Colonic mucosa (tissue), 4 donors: Measurements from ENCODE around the gene SHMT1. TPM values are rescaled to one million over a fixed set of nuclear protein-coding genes. Genes with fewer than 3 reads are reported as not detected.

Experiments used
- DNase-seq: peaks from one replicate; pipeline ENCODE4 v3.0.0-alpha.2; 2020
- H3K27ac ChIP-seq: fragments of 200-600 bp; one replicate; pipeline ENCODE4 v1.8.0; 2021
- H3K27me3 ChIP-seq: fragments of 200-600 bp; one replicate; pipeline ENCODE4 v1.8.0; 2021
- H3K36me3 ChIP-seq: fragments of 200-600 bp; one replicate; pipeline ENCODE4 v1.8.0; 2021
- H3K4me1 ChIP-seq: fragments of 200-600 bp; one replicate; pipeline ENCODE4 v1.8.0; 2021; ENCODE audit warnings: mild to moderate bottlenecking
- H3K4me3 ChIP-seq: fragments of 200-600 bp; one replicate; pipeline ENCODE4 v1.8.0; 2021
- H3K9ac ChIP-seq, 2 donors: one replicate each; pipeline ENCODE4 v1.7.0; 2013; ENCODE audit warnings: control low read depth in 2 of 2, low read depth in 2 of 2, low read length in 2 of 2
- H3K9me3 ChIP-seq: fragments of 200-600 bp; one replicate; pipeline ENCODE4 v1.8.0; 2021
- intact Hi-C: fragments of 100-400 bp; cut with DNase I; formaldehyde crosslinking; loops from one replicate; pipeline ENCODE4 v1.14.1; 2022
- total RNA-seq, 2 donors: library from RNA; stranded (reverse); fragmentation: NEBNext Ultra II Directional in 1 of 2; extraction: Animal tissue kit (Norgen Biotek cat#: 25700) in 1 of 2; gene quantifications; one replicate each; pipeline ENCODE4 v1.2.1, GENCODE V29; 2021
- TF ChIP-seq, protein P1 (sequence below): fragments of 200-600 bp; IDR thresholded peaks from one replicate; pipeline ENCODE4 v1.8.0; 2022; ENCODE audit warnings: antibody characterized with exemption, mild to moderate bottlenecking
- donor health status: healthy.
- donor health status: DM: no; HTN: no; CAD: no.
- donor health status: DM: no; HTN: no; CAD: no.

The SHMT1 gene
- total RNA-seq, 2 donors from 2014 or later: 41.4 to 58.0 TPM

DNA sequence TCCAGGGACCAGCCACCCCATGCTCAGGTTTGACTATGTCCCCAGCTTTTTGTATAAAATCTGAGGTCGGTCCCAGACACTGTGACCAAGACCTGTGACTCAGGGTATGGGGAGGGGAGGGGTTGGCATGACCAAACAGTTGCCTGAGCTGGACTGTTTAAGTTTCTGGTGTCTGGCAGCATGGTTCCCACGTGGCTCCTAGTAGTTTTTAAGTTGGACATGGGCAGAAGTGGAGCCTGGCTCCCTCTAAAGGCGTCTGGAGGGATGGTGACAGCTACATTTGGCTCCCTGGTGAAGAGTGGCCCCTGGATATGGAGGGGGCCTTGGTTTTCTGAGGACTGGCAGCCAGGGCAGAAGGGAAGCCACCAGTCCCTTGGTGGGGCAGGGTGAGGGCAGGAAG lies 40.3 kb downstream of the SHMT1 start:
- Histone ChIP-seq H3K27me3 (no peaks in the 10 kb centered on the region), H3K4me1 (peaks cover 17% of the 10 kb centered on the region), H3K27ac (no peak overlapping the region), H3K9ac (no peak overlapping the region), H3K36me3 (peaks cover 4% of the 10 kb centered on the region), H3K9me3 (no peaks in the 10 kb centered on the region), H3K4me3 (no peak overlapping the region)
- DNase-seq: no peak
- intact Hi-C loops: no loop called here
- TF ChIP-seq, protein P1, sequence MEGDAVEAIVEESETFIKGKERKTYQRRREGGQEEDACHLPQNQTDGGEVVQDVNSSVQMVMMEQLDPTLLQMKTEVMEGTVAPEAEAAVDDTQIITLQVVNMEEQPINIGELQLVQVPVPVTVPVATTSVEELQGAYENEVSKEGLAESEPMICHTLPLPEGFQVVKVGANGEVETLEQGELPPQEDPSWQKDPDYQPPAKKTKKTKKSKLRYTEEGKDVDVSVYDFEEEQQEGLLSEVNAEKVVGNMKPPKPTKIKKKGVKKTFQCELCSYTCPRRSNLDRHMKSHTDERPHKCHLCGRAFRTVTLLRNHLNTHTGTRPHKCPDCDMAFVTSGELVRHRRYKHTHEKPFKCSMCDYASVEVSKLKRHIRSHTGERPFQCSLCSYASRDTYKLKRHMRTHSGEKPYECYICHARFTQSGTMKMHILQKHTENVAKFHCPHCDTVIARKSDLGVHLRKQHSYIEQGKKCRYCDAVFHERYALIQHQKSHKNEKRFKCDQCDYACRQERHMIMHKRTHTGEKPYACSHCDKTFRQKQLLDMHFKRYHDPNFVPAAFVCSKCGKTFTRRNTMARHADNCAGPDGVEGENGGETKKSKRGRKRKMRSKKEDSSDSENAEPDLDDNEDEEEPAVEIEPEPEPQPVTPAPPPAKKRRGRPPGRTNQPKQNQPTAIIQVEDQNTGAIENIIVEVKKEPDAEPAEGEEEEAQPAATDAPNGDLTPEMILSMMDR: no peak

DNA sequence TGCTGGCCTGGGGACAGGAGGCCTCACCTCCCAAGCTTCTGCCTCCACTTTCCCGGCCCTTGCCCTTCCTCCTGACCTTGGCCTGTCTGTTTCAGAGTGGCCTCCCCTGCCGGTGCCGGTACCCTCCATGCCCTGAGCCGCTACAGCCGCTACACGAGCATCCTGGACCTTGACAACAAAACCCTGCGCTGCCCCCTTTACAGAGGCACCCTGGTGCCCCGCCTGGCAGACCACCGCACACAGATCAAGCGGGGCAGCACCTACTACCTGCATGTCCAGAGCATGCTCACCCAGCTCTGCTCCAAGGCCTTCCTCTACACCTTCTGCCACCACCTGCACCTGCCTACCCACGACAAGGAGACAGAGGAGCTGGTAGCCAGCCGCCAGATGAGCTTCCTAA lies 40.8 kb downstream of the SHMT1 start:
- TF ChIP-seq, protein P1: no peak
- no peak overlapping the region for H3K27ac ChIP-seq
- DNase-seq: no peak
- no peaks in the 10 kb centered on the region for H3K9me3 ChIP-seq
- intact Hi-C loops: no loop called here
- no peak overlapping the region for H3K4me3 ChIP-seq
- no peak overlapping the region for H3K9ac ChIP-seq
- H3K4me1 ChIP-seq: peaks cover 22% of the 10 kb centered on the region
- no peaks in the 10 kb centered on the region for H3K27me3 ChIP-seq
- peaks cover 8% of the 10 kb centered on the region for H3K36me3 ChIP-seq

DNA sequence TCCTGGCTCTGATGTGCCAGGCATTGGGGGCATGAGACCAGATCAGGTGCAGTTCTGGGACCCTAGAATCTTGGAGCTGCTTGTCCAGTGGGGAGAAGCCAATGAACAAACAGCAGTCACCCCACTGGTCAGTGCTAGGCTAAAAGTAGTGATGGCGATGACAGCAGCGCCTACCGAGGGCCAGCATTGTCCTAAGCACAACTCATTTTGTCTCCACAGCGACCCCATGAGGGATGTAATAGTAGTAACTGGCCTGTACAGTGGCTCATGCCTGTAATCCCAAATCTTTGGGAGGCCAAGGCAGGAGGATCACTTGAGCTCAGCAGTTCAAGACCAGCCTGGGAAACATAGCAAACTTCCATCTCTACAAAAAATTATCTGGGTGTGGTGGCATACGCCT lies 42.0 kb downstream of the SHMT1 start:
- Histone ChIP-seq H3K9ac (no peak overlapping the region), H3K9me3 (no peaks in the 10 kb centered on the region), H3K27ac (no peak overlapping the region), H3K4me3 (no peak overlapping the region), H3K36me3 (peaks cover 8% of the 10 kb centered on the region), H3K4me1 (peaks cover 30% of the 10 kb centered on the region), H3K27me3 (no peaks in the 10 kb centered on the region)
- TF ChIP-seq, protein P1: no peak
- intact Hi-C loops: no loop called here
- DNase-seq: no peak

DNA sequence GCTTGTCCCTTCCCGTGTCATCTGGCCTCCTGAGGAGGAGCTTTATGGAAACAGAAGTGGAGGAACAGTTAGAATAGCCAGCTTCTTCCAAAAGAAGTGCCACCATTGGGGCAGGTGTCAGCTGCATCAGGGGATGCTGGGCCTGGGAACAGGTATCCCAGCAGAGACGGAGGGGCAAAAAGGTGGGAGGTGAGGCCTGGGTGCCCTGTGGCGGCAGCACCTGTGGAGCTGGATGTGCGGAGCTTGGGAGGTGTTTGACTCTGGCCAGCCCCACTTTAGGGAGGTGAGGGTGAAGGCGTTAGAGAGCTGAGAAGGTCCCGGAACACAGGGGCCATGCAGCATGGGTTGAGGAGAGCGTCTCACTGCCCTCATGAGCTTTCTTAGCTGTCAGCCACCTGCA lies 43.0 kb downstream of the SHMT1 start:
- H3K4me1 ChIP-seq: peaks cover 37% of the 10 kb centered on the region
- H3K27ac ChIP-seq: no peak overlapping the region
- no peak overlapping the region for H3K4me3 ChIP-seq
- no peaks in the 10 kb centered on the region for H3K9me3 ChIP-seq
- peaks cover 8% of the 10 kb centered on the region for H3K36me3 ChIP-seq
- H3K9ac ChIP-seq: no peak overlapping the region
- no peak for DNase-seq
- H3K27me3 ChIP-seq: no peaks in the 10 kb centered on the region
- TF ChIP-seq, protein P1: no peak
- intact Hi-C loops: no loop called here

DNA sequence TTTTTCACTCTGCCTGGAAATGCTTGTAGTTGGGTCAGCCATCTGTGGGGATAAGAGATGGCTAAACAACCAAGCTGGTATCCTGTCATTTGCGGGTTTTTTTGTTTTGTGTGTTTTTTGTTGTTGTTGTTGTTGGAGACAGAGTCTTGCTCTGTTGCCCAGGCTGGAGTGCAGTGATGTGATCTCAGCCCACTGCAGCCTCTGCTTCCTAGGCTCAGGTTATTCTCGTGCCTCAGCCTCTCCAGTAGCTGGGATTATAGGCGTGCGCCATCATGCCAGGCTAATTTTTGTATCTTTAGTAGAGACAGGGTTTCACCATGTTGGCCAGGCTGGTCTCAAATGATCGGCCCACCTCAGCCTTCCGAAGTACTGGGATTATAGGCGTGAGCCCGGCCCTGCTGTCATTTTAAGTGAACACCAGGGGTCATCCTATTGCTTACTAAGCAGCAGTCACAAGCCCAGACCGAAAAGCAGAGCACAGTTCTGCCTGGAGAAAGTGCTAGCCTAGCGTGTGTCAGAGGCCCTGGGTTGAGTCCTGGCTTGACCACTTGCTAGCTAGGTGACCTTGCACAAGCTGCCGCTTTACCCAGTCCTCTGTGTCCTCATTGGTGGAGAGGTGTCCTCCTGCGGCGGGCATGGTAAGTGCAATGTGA lies 43.6 kb downstream of the SHMT1 start:
- no peaks in the 10 kb centered on the region for H3K9me3 ChIP-seq
- H3K9ac ChIP-seq: no peak overlapping the region
- no peak overlapping the region for H3K4me3 ChIP-seq
- no peaks in the 10 kb centered on the region for H3K27me3 ChIP-seq
- peaks cover 37% of the 10 kb centered on the region for H3K4me1 ChIP-seq
- DNase-seq: no peak
- intact Hi-C loops: loop anchor here (5.0 kb wide), 1 partner anchor 72 kb away; no protein-coding TSS in a partner anchor
- TF ChIP-seq, protein P1: no peak
- H3K36me3 ChIP-seq: peaks cover 8% of the 10 kb centered on the region
- no peak overlapping the region for H3K27ac ChIP-seq
